Calu3 (cell line): ENCODE measurements around the gene BTN1A1. TPM values are rescaled to one million over a fixed set of nuclear protein-coding genes. Genes with fewer than 3 reads are reported as not detected.
A peak's percentile ranks its signal among the peaks of the same experiment; 100 is the strongest.

ENCODE experiments used
- BruUV-seq: library from RNA; stranded (reverse); fragments of 400-500 nt; replicated peaks from 2 replicates; lab custom pipeline; 2021; lab: Mats Ljungman, UMichigan
- CTCF ChIA-PET: fragments of 300-600 bp; sonication (Branson Sonifier 250); formaldehyde crosslinking; loops from one replicate; lab custom pipeline; 2022; ENCODE audit warnings: antibody characterized with exemption; lab: Charles Lee
- DNase-seq: peaks from one replicate; pipeline ENCODE4 v3.0.0; 2022
- H3K27ac Mint-ChIP-seq: one replicate; pipeline ENCODE4 v1.8.0; 2022; ENCODE audit warnings: mixed read lengths; ENCODE audit not compliant: unreplicated experiment
- H3K27me3 Mint-ChIP-seq: one replicate; pipeline ENCODE4 v1.8.0; 2022; ENCODE audit warnings: mixed read lengths; ENCODE audit not compliant: unreplicated experiment
- H3K36me3 Mint-ChIP-seq: one replicate; pipeline ENCODE4 v1.8.0; 2022; ENCODE audit warnings: mild to moderate bottlenecking, moderate library complexity, mixed read lengths; ENCODE audit not compliant: insufficient read depth, unreplicated experiment
- H3K4me1 Mint-ChIP-seq: one replicate; pipeline ENCODE4 v1.8.0; 2022; ENCODE audit warnings: mild to moderate bottlenecking, low read depth, mixed read lengths; ENCODE audit not compliant: unreplicated experiment
- H3K4me3 Mint-ChIP-seq: one replicate; pipeline ENCODE4 v1.8.0; 2022; ENCODE audit warnings: mild to moderate bottlenecking, low read depth, moderate library complexity, mixed read lengths; ENCODE audit not compliant: unreplicated experiment
- H3K9me3 Mint-ChIP-seq: one replicate; pipeline ENCODE4 v1.8.0; 2022; ENCODE audit warnings: low read depth, mixed read lengths; ENCODE audit not compliant: unreplicated experiment
- intact Hi-C: fragments of 100-400 bp; cut with micrococcal nuclease; formaldehyde crosslinking; loops from one replicate; pipeline ENCODE4 v1.10.0; 2022; ENCODE audit not compliant: unreplicated experiment
- total RNA-seq: library from RNA; stranded (reverse); gene quantifications from 2 replicates; pipeline ENCODE4 v1.2.3, GENCODE V29; 2022
- TF ChIP-seq, protein P1 (sequence below): fragments of 200-600 bp; IDR thresholded peaks from one replicate; pipeline ENCODE4 v1.8.0; 2022; ENCODE audit warnings: antibody characterized with exemption; ENCODE audit not compliant: unreplicated experiment

BTN1A1 gene
- total RNA-seq, 1 experiment from 2014 or later, result not detected

DNA sequence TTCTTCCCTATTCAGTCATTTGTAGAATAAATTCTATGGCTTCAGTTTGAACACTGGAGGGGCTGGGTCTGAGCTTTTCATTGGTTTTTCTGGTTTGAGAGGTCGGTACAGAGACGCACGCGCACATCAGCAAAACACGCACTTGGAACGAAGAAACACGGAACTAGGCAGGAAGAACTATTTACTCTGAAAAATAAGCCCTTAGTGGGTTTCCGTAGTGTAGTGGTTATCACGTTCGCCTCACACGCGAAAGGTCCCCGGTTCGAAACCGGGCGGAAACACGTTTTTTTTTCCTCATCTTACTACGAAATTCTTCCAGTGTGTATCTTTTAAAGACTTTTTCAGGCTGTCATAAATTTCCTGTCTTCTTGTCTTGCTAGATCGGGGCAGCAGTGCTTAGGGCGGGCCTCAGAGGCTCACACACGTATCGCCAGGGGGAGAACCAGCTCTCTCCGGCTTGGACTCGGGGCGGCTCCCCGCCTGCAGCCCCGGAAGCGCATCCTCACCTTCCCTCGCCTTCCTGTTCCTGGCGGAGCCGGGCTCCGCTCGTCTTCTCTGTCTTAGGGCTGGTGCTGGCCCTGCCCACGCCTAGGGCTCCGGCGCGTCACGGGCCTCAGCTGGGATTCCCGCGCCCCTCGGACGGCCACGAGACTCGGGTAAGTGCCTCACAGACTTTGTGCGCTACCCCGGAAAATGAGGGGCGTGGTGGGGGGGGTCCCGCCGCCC, 37.9 kb downstream of the BTN1A1 start, which contains the start of gene HMGN4:
TSS of gene HMGN4 (plus strand) at position 521 of the 726 bp plus-strand sequence. CDS start 6,841 bp downstream, outside the sequence.
- H3K27ac Mint-ChIP-seq, result peak within 1 kb of the TSS; percentile 95
- CTCF ChIA-PET, result interaction anchor here (0.6 to 2.6 kb wide), 11 partner anchors 16 to 351 kb away, joined by 3 to 8 read pairs (median 3); no protein-coding TSS in a partner anchor
- H3K4me3 Mint-ChIP-seq, result peak within 1 kb of the TSS; percentile 94
- intact Hi-C loops, result loop anchor here (1.0 kb wide), 1 partner anchor 15 kb away; no protein-coding TSS in a partner anchor
- H3K27me3 Mint-ChIP-seq, result no peaks in the 10 kb centered on the region
- TF ChIP-seq, protein P1, sequence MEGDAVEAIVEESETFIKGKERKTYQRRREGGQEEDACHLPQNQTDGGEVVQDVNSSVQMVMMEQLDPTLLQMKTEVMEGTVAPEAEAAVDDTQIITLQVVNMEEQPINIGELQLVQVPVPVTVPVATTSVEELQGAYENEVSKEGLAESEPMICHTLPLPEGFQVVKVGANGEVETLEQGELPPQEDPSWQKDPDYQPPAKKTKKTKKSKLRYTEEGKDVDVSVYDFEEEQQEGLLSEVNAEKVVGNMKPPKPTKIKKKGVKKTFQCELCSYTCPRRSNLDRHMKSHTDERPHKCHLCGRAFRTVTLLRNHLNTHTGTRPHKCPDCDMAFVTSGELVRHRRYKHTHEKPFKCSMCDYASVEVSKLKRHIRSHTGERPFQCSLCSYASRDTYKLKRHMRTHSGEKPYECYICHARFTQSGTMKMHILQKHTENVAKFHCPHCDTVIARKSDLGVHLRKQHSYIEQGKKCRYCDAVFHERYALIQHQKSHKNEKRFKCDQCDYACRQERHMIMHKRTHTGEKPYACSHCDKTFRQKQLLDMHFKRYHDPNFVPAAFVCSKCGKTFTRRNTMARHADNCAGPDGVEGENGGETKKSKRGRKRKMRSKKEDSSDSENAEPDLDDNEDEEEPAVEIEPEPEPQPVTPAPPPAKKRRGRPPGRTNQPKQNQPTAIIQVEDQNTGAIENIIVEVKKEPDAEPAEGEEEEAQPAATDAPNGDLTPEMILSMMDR, result no peak
- peaks cover 34% of the 10 kb centered on the region for H3K4me1 Mint-ChIP-seq
- no TSS peak for BruUV-seq
- H3K36me3 Mint-ChIP-seq, result peaks cover 55% of the 10 kb centered on the region
- no peaks in the 10 kb centered on the region for H3K9me3 Mint-ChIP-seq
- DNase-seq, result peak; percentile 85

GRCh38 chr6:26538572-26538902, 38.4 kb downstream of the BTN1A1 start:
- CTCF ChIA-PET, result interaction anchor here (0.6 to 2.6 kb wide), 5 partner anchors 15 to 197 kb away, joined by 3 to 8 read pairs (median 6); no protein-coding TSS in a partner anchor
- no peaks in the 10 kb centered on the region for H3K27me3 Mint-ChIP-seq
- TF ChIP-seq, protein P1, result no peak
- peaks cover 32% of the 10 kb centered on the region for H3K4me1 Mint-ChIP-seq
- intact Hi-C loops, result no loop called here
- H3K4me3 Mint-ChIP-seq, result peak overlapping the region; percentile 94
- H3K9me3 Mint-ChIP-seq, result no peaks in the 10 kb centered on the region
- peak overlapping the region; percentile 95 for H3K27ac Mint-ChIP-seq
- BruUV-seq, result no TSS peak
- peaks cover 49% of the 10 kb centered on the region for H3K36me3 Mint-ChIP-seq
- peak; percentile 25 for DNase-seq

GRCh38 chr6:26539071-26539615, 39.0 kb downstream of the BTN1A1 start:
- CTCF ChIA-PET, result no interaction called here
- TF ChIP-seq, protein P1, result no peak
- intact Hi-C loops, result no loop called here

DNA sequence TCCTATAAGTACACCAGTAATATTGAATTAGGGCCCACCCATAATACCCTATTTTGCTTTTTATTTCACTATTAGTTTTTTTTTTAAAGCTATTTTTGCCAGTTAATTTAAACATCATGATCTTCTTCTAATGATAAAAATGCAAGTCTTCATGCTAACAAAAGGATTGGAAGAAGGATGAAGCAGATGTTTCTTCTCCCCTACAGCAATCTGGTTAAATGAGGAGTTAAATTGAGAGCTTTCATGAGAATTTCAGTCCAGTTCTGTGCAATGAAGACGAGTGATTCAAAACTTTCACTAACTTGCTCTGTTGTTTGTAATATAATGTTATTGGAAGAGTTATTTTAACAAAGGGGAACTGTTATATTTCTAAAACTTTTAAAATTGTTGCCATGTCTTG, 41.5 kb downstream of the BTN1A1 start:
- TF ChIP-seq, protein P1, result no peak
- Mint-ChIP-seq H3K9me3 (no peaks in the 10 kb centered on the region), H3K36me3 (peaks cover 65% of the 10 kb centered on the region), H3K27me3 (no peaks in the 10 kb centered on the region), H3K27ac (no peak overlapping the region), H3K4me1 (peaks cover 22% of the 10 kb centered on the region), H3K4me3 (no peak overlapping the region)
- no peak for DNase-seq
- no TSS peak for BruUV-seq
- CTCF ChIA-PET, result no interaction called here
- intact Hi-C loops, result no loop called here

More at GRCh38 chr6:26539071-26539615, 39.0 kb downstream of the BTN1A1 start:
- H3K4me1 Mint-ChIP-seq, result peaks cover 26% of the 10 kb centered on the region
- no TSS peak for BruUV-seq
- peaks cover 53% of the 10 kb centered on the region for H3K36me3 Mint-ChIP-seq
- H3K27me3 Mint-ChIP-seq, result no peaks in the 10 kb centered on the region
- no peaks in the 10 kb centered on the region for H3K9me3 Mint-ChIP-seq
- no peak for DNase-seq
- H3K4me3 Mint-ChIP-seq, result peak overlapping the region; percentile 94
- H3K27ac Mint-ChIP-seq, result peak overlapping the region; percentile 95
